GM12878 (cell line): ENCODE results near the gene PDE9A. TPM values are rescaled to one million over a fixed set of nuclear protein-coding genes. Genes with fewer than 3 reads are reported as not detected.

Experiments used
- BCLAF1 ChIP-seq: fragments of 450-650 bp; IDR thresholded peaks from 2 replicates; pipeline ENCODE4 v1.6.1; 2017; ENCODE audit warnings: antibody characterized with exemption, mild to moderate bottlenecking, moderate library complexity
- CREM ChIP-seq: IDR thresholded peaks from 2 replicates; pipeline ENCODE4 v1.6.1; 2014; ENCODE audit warnings: antibody characterized with exemption, low read depth
- E4F1 ChIP-seq: fragments of 450-650 bp; IDR thresholded peaks from 2 replicates; pipeline ENCODE4 v1.6.1; 2018; ENCODE audit warnings: borderline replicate concordance, mild to moderate bottlenecking; ENCODE audit not compliant: partially characterized antibody
- SRF ChIP-seq, 2 experiments: IDR thresholded peaks; 2 replicates each; pipeline ENCODE4 v1.6.1; 2011; ENCODE audit warnings: low read depth in 2 of 2, low read length in 2 of 2, mild to moderate bottlenecking in 1 of 2, moderate library complexity in 1 of 2
- TCF7 ChIP-seq: IDR thresholded peaks from 2 replicates; pipeline ENCODE4 v1.6.1; 2014; ENCODE audit warnings: antibody characterized with exemption, borderline replicate concordance
- ZBTB40 ChIP-seq: fragments of 450-650 bp; IDR thresholded peaks from 2 replicates; pipeline ENCODE4 v1.6.1; 2016; ENCODE audit warnings: mild to moderate bottlenecking, moderate library complexity, borderline replicate concordance
- ZNF217 ChIP-seq: fragments of 450-650 bp; IDR thresholded peaks from 2 replicates; pipeline ENCODE4 v1.6.1; 2017; ENCODE audit warnings: antibody characterized with exemption, mild to moderate bottlenecking
- ZNF592 ChIP-seq: fragments of 450-650 bp; IDR thresholded peaks from 2 replicates; pipeline ENCODE4 v1.6.1; 2017; ENCODE audit warnings: mild to moderate bottlenecking, moderate library complexity
- polyA plus RNA-seq, 11 experiments: library from polyadenylated mRNA; depleted of rRNA in 4 of 11; unstranded in 6 of 11; stranded (reverse) in 5 of 11; fragments of >200 nt; fragmentation: Nextera tagmentation in 4 of 11; fragmentation: Illumina TruSeq in 1 of 11; extraction: Ambion mirVana in 4 of 11; extraction: Trizol in 1 of 11; gene quantifications; 1 replicate in 1 of 11; 2 replicates in 10 of 11; pipeline versions ENCODE4 v1.2.1 to v1.2.3, GENCODE V29; 2011 to 2016; ENCODE audit warnings: inconsistent platforms in 2 of 11, missing spikeins in 2 of 11, low read depth in 1 of 11
- total RNA-seq, 4 experiments: library from RNA; depleted of rRNA in 3 of 4; stranded (reverse); fragments of >200 nt in 3 of 4; fragmentation: Illumina TruSeq in 1 of 4; extraction: Trizol in 1 of 4; gene quantifications; 2 replicates each; pipeline versions ENCODE4 v1.2.1 to v1.2.3, GENCODE V29; 2013 to 2021

Gene PDE9A
- total and polyA plus RNA-seq, 10 of the 15 experiments (the other 5 are each of a cell fraction or from before 2014, with no cell fraction given): 0.08 to 0.45 (median 0.20) TPM; not detected in 1

- no peak for TF ChIP-seq ZNF592
- no peak for TF ChIP-seq ZBTB40
- TF ChIP-seq BCLAF1: no peak
- TF ChIP-seq ZNF217: no peak
- no peak for TF ChIP-seq SRF (IDR thresholded peaks at IDR 0.05; ENCODE audit: low read depth in 2 of 2, low read length in 2 of 2)
- no peak for TF ChIP-seq E4F1
- TF ChIP-seq TCF7: no peak
- no peak for TF ChIP-seq CREM
Measured at GRCh38 chr21:42731264-42732032, 78.0 kb downstream of the PDE9A start (continued).
